Activated CD4-positive, alpha-beta T cell treated with anti-CD3 and anti-CD28 coated beads, Interleukin-2, amount 10 ng/mL, durations not matched to agents 7 days and 5 days (primary cell): ENCODE results near the gene MFSD12. TPM values are rescaled to one million over a fixed set of nuclear protein-coding genes. Genes with fewer than 3 reads are reported as not detected.

Experiments
- CTCF ChIA-PET: fragments of 350-600 bp; sonication (Branson Sonifier 250); formaldehyde crosslinking; loops from one replicate; lab custom pipeline; 2021; ENCODE audit warnings: antibody characterized with exemption; lab: Charles Lee
- POLR2A ChIA-PET: fragments of 350-600 bp; sonication (Branson Sonifier 250); formaldehyde crosslinking; loops from one replicate; lab custom pipeline; 2021; ENCODE audit warnings: antibody characterized with exemption; lab: Charles Lee
- DNase-seq: peaks from one replicate; pipeline ENCODE4 v3.0.0-alpha.2; 2020
- H3K27ac Mint-ChIP-seq: one replicate; pipeline ENCODE4 v1.8.0; 2021; ENCODE audit warnings: mild to moderate bottlenecking, moderate library complexity, mixed read lengths
- H3K27me3 Mint-ChIP-seq: one replicate; pipeline ENCODE4 v1.8.0; 2021; ENCODE audit warnings: mixed read lengths
- H3K36me3 Mint-ChIP-seq: one replicate; pipeline ENCODE4 v1.8.0; 2021; ENCODE audit warnings: low read depth, mixed read lengths
- H3K4me1 Mint-ChIP-seq: one replicate; pipeline ENCODE4 v1.8.0; 2021; ENCODE audit warnings: mixed read lengths
- H3K4me3 Mint-ChIP-seq: one replicate; pipeline ENCODE4 v1.8.0; 2021; ENCODE audit warnings: mild to moderate bottlenecking, moderate library complexity, mixed read lengths
- H3K9me3 Mint-ChIP-seq: one replicate; pipeline ENCODE4 v1.8.0; 2021; ENCODE audit warnings: mixed read lengths
- total RNA-seq, 2 experiments: library from RNA; stranded (reverse); gene quantifications; one replicate each; pipeline ENCODE4 v1.2.3, GENCODE V29; 2021

MFSD12 gene
- total RNA-seq, 2 experiments from 2014 or later, result 62.1 to 67.6 TPM

- Mint-ChIP-seq H3K9me3 (no peaks in the 10 kb centered on the region), H3K4me1 (peaks cover 33% of the 10 kb centered on the region), H3K27me3 (no peaks in the 10 kb centered on the region), H3K36me3 (peaks cover 24% of the 10 kb centered on the region), H3K27ac (no peak overlapping the region), H3K4me3 (no peak overlapping the region)
- DNase-seq, result no peak
- ChIA-PET CTCF (interaction anchor here (0.6 kb wide), 1 partner anchor 481 kb away, joined by 4 read pairs; no protein-coding TSS in a partner anchor), POLR2A (interaction anchor here (0.6 kb wide), 1 partner anchor 197 kb away, joined by 6 read pairs; no protein-coding TSS in a partner anchor)
Observed at GRCh38 chr19:3497757-3498520, 59.4 kb downstream of the MFSD12 start.

- H3K4me3 Mint-ChIP-seq, result no peak overlapping the region
- H3K4me1 Mint-ChIP-seq, result peaks cover 34% of the 10 kb centered on the region
- DNase-seq, result no peak
- H3K9me3 Mint-ChIP-seq, result no peaks in the 10 kb centered on the region
- ChIA-PET POLR2A (no interaction called here), CTCF (no interaction called here)
- H3K27me3 Mint-ChIP-seq, result no peaks in the 10 kb centered on the region
- peaks cover 27% of the 10 kb centered on the region for H3K36me3 Mint-ChIP-seq
- H3K27ac Mint-ChIP-seq, result no peak overlapping the region
Observed at GRCh38 chr19:3496392-3497273, 60.8 kb downstream of the MFSD12 start.

- DNase-seq, result peak; percentile 51
- POLR2A ChIA-PET, result interaction anchor here (0.7 kb wide), 1 partner anchor 11 kb away, joined by 3 read pairs; no protein-coding TSS in a partner anchor
- H3K4me3 Mint-ChIP-seq, result peak overlapping the region; percentile 25
Observed at GRCh38 chr19:3494559-3494958, 62.8 kb downstream of the MFSD12 start.

More at GRCh38 chr19:3494559-3494958, 62.8 kb downstream of the MFSD12 start:
- CTCF ChIA-PET, result interaction anchor here (0.5 to 1.3 kb wide), 14 partner anchors 8 to 525 kb away, joined by 3 to 9 read pairs (median 3); partner anchors contain the start of gene SMIM44
- Mint-ChIP-seq H3K27ac (peak overlapping the region; percentile 75), H3K4me1 (peaks cover 24% of the 10 kb centered on the region), H3K36me3 (peaks cover 27% of the 10 kb centered on the region), H3K27me3 (no peaks in the 10 kb centered on the region), H3K9me3 (no peaks in the 10 kb centered on the region)

Other genes starting within 250 kb of the MFSD12 start
- 10 to 100 TPM; 14.2 TPM for gene NFIC, start 191.0 kb downstream of the MFSD12 start, total RNA-seq
- under 1 TPM; 0.27 to 0.33 TPM for gene SMIM24, start 77.1 kb downstream of the MFSD12 start, total RNA-seq
- not detected for gene SMIM44, start 74.1 kb downstream of the MFSD12 start, total RNA-seq
- 10 to 100 TPM in 1 of 2 experiments, 1 to 10 TPM in 1; 9.2 to 12.6 TPM for gene DOHH, start 56.9 kb downstream of the MFSD12 start, total RNA-seq
- 10 to 100 TPM; 78.6 to 79.3 TPM for gene FZR1, start 51.3 kb downstream of the MFSD12 start, total RNA-seq
- gene TEKTIP1, start 18.4 kb downstream of the MFSD12 start, total RNA-seq, result 1 to 10 TPM; 6.5 to 8.7 TPM
- gene HMG20B, start 15.4 kb upstream of the MFSD12 start, total RNA-seq, result 10 to 100 TPM; 47.8 to 54.1 TPM
- under 1 TPM; 0.57 to 0.71 TPM for gene GIPC3, start 27.9 kb upstream of the MFSD12 start, total RNA-seq
- gene TBXA2R, start 49.3 kb upstream of the MFSD12 start, total RNA-seq, result under 1 TPM; 0.92 to 1.00 TPM
- gene CACTIN, start 69.2 kb upstream of the MFSD12 start, total RNA-seq, result 10 to 100 TPM; 31.8 to 39.1 TPM
- 10 to 100 TPM; 18.7 to 19.5 TPM for gene PIP5K1C, start 142.9 kb upstream of the MFSD12 start, total RNA-seq
- 1 to 10 TPM; 2.7 to 3.5 TPM for gene TJP3, start 150.8 kb upstream of the MFSD12 start, total RNA-seq
- 10 to 100 TPM; 45.8 to 46.2 TPM for gene APBA3, start 204.1 kb upstream of the MFSD12 start, total RNA-seq
- 10 to 100 TPM; 78.4 to 81.3 TPM for gene MRPL54, start 205.1 kb upstream of the MFSD12 start, total RNA-seq
- gene RAX2, start 214.6 kb upstream of the MFSD12 start, total RNA-seq, result not detected
- 10 to 100 TPM; 14.8 to 18.3 TPM for gene MATK, start 228.8 kb upstream of the MFSD12 start, total RNA-seq